Measurements from ENCODE around the gene TRIP10.

- TF ChIP-seq CTCF (IDR thresholded peaks at IDR 0.05) (no peak), POLR2A (IDR thresholded peaks at IDR 0.05) (no peak), POLR2AphosphoS5 (IDR thresholded peaks at IDR 0.05) (no peak)
Observed at GRCh38 chr19:6713773-6714692, 25.4 kb upstream of the TRIP10 start.
